ENCODE measurements around the gene CLTCL1. TPM values are rescaled to one million over a fixed set of nuclear protein-coding genes. Genes with fewer than 3 reads are reported as not detected.
A peak's percentile ranks its signal among the peaks of the same experiment; 100 is the strongest.

CLTCL1 gene
- total and polyA plus RNA-seq, 9 of the 15 experiments (the other 6 are each of a cell fraction or from before 2014, with no cell fraction given), result 1.1 to 11.7 (median 5.0) TPM

GRCh38 chr22:19240813-19241592, 50.5 kb downstream of the CLTCL1 start (continued):
- no peak for TF ChIP-seq FOXP1 (CRISPR knock-in tag; IDR thresholded peaks at IDR 0.05)
- TF ChIP-seq THAP7 (CRISPR knock-in tag; IDR thresholded peaks at IDR 0.05), result no peak
- TF ChIP-seq PHTF2 (CRISPR knock-in tag; IDR thresholded peaks at IDR 0.05), result peak; percentile 64; the same call in 1 of the 2 replicates
- 0 out of 2 replicates have a peak, but pooled peaks have one; percentile 44 for TF ChIP-seq ZBTB1 (CRISPR knock-in tag; IDR thresholded peaks at IDR 0.05; ENCODE audit: borderline replicate concordance, low read depth)
- no peak for TF ChIP-seq REST (IDR thresholded peaks at IDR 0.05; ENCODE audit: borderline replicate concordance)
- TF ChIP-seq REST (CRISPR knock-in tag; IDR thresholded peaks at IDR 0.05; ENCODE audit: low read depth), result no peak
- no peak for TF ChIP-seq HNRNPK (IDR thresholded peaks at IDR 0.05; ENCODE audit: low read depth, low read length, poor library complexity, severe bottlenecking)
- no peak for TF ChIP-seq ZNF41 (CRISPR knock-in tag; conservative IDR thresholded peaks at IDR 0.05)
- TF ChIP-seq MYBL2 (IDR thresholded peaks at IDR 0.05; ENCODE audit: low read depth), result no peak
- peak; percentile 69; the same call in 1 of the 2 replicates for TF ChIP-seq MYBL2 (CRISPR knock-in tag; IDR thresholded peaks at IDR 0.05; ENCODE audit: borderline replicate concordance)
- TF ChIP-seq ATF1 (CRISPR knock-in tag; IDR thresholded peaks at IDR 0.05), result no peak
- no peak for TF ChIP-seq ATF1 (tag; IDR thresholded peaks at IDR 0.05)
- TF ChIP-seq KLF16 (IDR thresholded peaks at IDR 0.05), result no peak
- no peak for TF ChIP-seq ETV6 (IDR thresholded peaks at IDR 0.05; ENCODE audit: borderline replicate concordance in 1 of 2, low read depth in 2 of 2, low read length in 1 of 2)
- no peak for TF ChIP-seq ETV6 (CRISPR knock-in tag; IDR thresholded peaks at IDR 0.05; ENCODE audit: borderline replicate concordance)
- TF ChIP-seq TBL1XR1 (IDR thresholded peaks at IDR 0.05; ENCODE audit: low read length in 2 of 2), result no peak
- TF ChIP-seq NEUROD1 (IDR thresholded peaks at IDR 0.05; ENCODE audit: borderline replicate concordance, low read depth, low read length, partially characterized antibody), result peak; percentile 11
- no peak for TF ChIP-seq ZNF586 (CRISPR knock-in tag; conservative IDR thresholded peaks at IDR 0.05)
- no peak for TF ChIP-seq E2F4 (CRISPR knock-in tag; IDR thresholded peaks at IDR 0.05; ENCODE audit: low read depth)
- TF ChIP-seq STAG1 (CRISPR knock-in tag; IDR thresholded peaks at IDR 0.05; ENCODE audit: borderline replicate concordance), result no peak
